ENCODE measurements around the gene RAD18.

- TF ChIP-seq CTCF (IDR thresholded peaks at IDR 0.05; ENCODE audit: low read depth, low read length, missing input control), result no peak
- no peak for TF ChIP-seq SP1 (IDR thresholded peaks at IDR 0.05)
- TF ChIP-seq MAX (IDR thresholded peaks at IDR 0.05), result no peak
- TF ChIP-seq HNF4G (IDR thresholded peaks at IDR 0.05), result no peak
- no peak for TF ChIP-seq ATF3 (IDR thresholded peaks at IDR 0.05)
- no peak for TF ChIP-seq REST (IDR thresholded peaks at IDR 0.05)
- no peak for TF ChIP-seq JUND (IDR thresholded peaks at IDR 0.05)
- TF ChIP-seq FOXA2 (IDR thresholded peaks at IDR 0.05), result no peak
- no peak for TF ChIP-seq EGR1 (IDR thresholded peaks at IDR 0.05; ENCODE audit: low read depth in 2 of 2)
- TF ChIP-seq TAF1 (conservative IDR thresholded peaks at IDR 0.05), result no peak
- no peak for TF ChIP-seq RAD21 (IDR thresholded peaks at IDR 0.05)
These were observed 8.1 kb downstream of the RAD18 start for GRCh38 chr3:8954938-8955763.

All from liver (tissue), 3 donors.